ENCODE data around the gene SECISBP2.
"Not testable (repeated sequence)": the region's sequence is repeated elsewhere in the genome, so short reads cannot be mapped to it uniquely, and the experiment has no call there.

Gene SECISBP2

DNA sequence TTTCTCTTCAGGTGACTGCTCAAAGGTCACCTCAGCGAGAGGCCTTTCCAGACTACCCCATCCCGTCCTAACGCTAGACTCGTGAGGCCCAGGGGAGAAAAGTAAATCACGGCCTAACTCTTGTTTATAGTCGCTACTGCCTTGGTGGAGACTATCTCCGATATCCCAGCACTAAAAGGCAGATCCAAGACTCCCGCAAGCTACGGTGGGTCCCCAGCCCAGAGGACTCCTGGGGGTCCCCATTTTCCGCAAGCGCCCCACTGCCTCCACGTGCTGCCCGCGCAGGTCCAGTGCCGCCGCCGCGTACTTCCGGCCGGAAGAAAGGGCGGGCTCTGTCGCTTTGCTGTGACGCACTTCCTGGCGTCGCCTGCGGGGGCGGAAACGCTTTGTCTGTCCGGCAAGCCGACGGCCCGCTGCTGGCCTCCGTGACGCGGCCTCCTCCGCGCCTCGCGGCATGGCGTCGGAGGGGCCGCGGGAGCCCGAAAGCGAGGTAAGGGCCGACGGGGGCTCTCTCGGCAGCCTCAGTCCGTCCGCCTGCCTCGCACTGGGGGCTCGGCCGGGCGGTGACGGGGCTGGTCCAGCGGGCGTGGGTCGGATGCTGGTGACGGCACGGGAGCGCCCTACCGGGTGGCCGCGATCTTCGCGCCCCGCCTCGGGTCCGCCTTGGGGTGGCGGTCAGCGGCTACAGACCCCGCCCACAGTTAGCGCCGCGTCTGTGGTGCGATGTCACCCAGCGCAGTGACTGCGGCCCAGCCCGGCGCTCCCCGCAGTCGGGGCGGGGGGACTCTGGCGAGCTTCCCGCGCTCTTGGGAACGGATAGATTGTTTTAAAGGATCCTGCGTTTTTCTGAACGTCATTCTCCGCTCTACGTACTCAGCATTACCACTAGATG is at the start of gene SECISBP2:
Gene SECISBP2 (plus strand): TSS at position 378 of the 892 bp plus-strand sequence. CDS start 77 bp downstream, at position 455.
- Histone ChIP-seq H3K4me3 (ENCODE audit: severe bottlenecking) (peak within 1 kb of the TSS; percentile 86), H3K27ac (ENCODE audit: poor library complexity, severe bottlenecking) (peak within 1 kb of the TSS; percentile 88), H3K36me3 (ENCODE audit: low read depth) (peaks cover 59% of the 10 kb centered on the region), H3K4me1 (ENCODE audit: insufficient read depth, poor library complexity, severe bottlenecking) (peaks cover 27% of the 10 kb centered on the region), H3K27me3 (ENCODE audit: insufficient read depth, poor library complexity, severe bottlenecking) (no peaks in the 10 kb centered on the region), H3K9me3 (ENCODE audit: severe bottlenecking) (no peaks in the 10 kb centered on the region)
- peak; percentile 91 for ATAC-seq (ENCODE audit: low read depth)
- DNase-seq (ENCODE audit: low spot score) = peak; percentile 93
- no peak for TF ChIP-seq CTCF (IDR thresholded peaks at IDR 0.05; ENCODE audit: poor library complexity, severe bottlenecking)

- no peak for DNase-seq (ENCODE audit: low spot score)
- ATAC-seq (ENCODE audit: low read depth) = no peak
- TF ChIP-seq CTCF (IDR thresholded peaks at IDR 0.05; ENCODE audit: poor library complexity, severe bottlenecking) = no peak
- H3K27me3 ChIP-seq (ENCODE audit: insufficient read depth, poor library complexity, severe bottlenecking) = no peaks in the 10 kb centered on the region
- H3K9me3 ChIP-seq (ENCODE audit: severe bottlenecking) = peaks cover 12% of the 10 kb centered on the region
- H3K36me3 ChIP-seq (ENCODE audit: low read depth) = no peaks in the 10 kb centered on the region
- no peaks in the 10 kb centered on the region for H3K4me1 ChIP-seq (ENCODE audit: insufficient read depth, poor library complexity, severe bottlenecking)
- H3K27ac ChIP-seq (ENCODE audit: poor library complexity, severe bottlenecking) = no peak overlapping the region
- no peak overlapping the region for H3K4me3 ChIP-seq (ENCODE audit: severe bottlenecking)
Observed at GRCh38 chr9:89273528-89274279, 44.6 kb upstream of the SECISBP2 start.

DNA sequence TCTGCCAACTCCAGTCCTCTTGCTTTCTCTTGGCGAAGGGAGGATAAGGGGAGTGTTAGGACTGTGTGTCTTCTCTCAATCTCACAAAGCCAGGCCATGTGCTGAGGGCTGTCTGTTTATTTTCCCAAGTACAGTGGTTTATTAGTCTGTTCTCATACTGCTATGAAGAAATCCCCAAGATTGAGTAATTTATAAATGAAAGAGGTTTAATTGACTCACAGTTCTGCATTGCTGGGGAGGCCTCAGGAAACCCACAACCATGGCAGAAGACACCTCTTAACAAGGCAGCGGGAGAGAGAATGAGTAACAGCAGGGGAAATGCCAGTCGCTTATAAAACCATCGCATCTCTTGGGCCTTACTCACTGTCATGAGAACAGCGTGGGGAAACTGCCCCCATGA is 43.5 kb upstream of the SECISBP2 start:
- Histone ChIP-seq H3K4me1 (ENCODE audit: insufficient read depth, poor library complexity, severe bottlenecking) (no peaks in the 10 kb centered on the region), H3K36me3 (ENCODE audit: low read depth) (no peaks in the 10 kb centered on the region), H3K27ac (ENCODE audit: poor library complexity, severe bottlenecking) (no peak overlapping the region), H3K9me3 (ENCODE audit: severe bottlenecking) (peaks cover 12% of the 10 kb centered on the region), H3K4me3 (ENCODE audit: severe bottlenecking) (no peak overlapping the region), H3K27me3 (ENCODE audit: insufficient read depth, poor library complexity, severe bottlenecking) (no peaks in the 10 kb centered on the region)
- ATAC-seq (ENCODE audit: low read depth) (peak; percentile 45), DNase-seq (ENCODE audit: low spot score) (no peak)
- no peak for TF ChIP-seq CTCF (IDR thresholded peaks at IDR 0.05; ENCODE audit: poor library complexity, severe bottlenecking)

DNA sequence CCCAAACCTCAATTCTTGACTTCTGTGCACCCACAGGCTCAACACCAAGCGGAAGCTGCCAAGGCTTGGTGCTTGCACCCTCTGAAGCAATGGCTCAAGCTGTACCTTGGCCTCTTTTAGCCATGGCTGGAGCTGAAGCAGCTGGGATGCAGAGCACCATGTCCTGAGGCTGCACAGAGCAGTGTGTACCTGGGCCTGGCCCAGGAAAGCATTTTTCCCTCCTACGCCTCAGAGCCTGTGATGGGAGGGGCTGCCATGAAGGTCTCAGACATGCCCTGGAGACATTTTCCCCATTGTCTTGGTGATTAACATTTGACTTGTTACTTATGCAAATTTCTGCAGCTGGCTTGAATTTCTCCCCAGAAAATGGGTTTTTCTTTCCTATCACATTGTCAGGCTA is 42.3 kb upstream of the SECISBP2 start:
- ATAC-seq (ENCODE audit: low read depth); H3K27me3 ChIP-seq (ENCODE audit: insufficient read depth, poor library complexity, severe bottlenecking); H3K4me3 ChIP-seq (ENCODE audit: severe bottlenecking); H3K36me3 ChIP-seq (ENCODE audit: low read depth); DNase-seq (ENCODE audit: low spot score); H3K27ac ChIP-seq (ENCODE audit: poor library complexity, severe bottlenecking); H3K4me1 ChIP-seq (ENCODE audit: insufficient read depth, poor library complexity, severe bottlenecking): not testable (repeated sequence)
- H3K9me3 ChIP-seq (ENCODE audit: severe bottlenecking) = peaks cover 12% of the 10 kb centered on the region

DNA sequence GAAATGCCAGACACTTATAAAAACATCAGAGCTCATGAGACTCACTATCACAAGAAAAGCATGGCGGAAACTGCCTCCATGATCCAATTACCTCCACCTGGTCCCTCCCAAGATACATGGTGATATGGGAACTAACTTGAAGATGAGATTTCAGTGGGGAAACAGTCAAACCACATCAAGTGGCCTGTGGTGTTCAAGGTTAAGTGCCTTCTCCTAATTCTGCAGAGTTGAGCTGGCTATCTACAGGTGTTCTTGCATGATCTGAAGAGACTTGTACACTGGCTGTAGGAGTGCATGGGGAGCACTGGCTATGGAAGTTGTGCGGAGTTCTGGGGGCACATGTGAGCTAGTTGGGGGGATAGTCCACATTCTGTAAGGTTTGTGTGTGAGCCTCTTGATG is 41.3 kb upstream of the SECISBP2 start:
- Histone ChIP-seq H3K4me1 (ENCODE audit: insufficient read depth, poor library complexity, severe bottlenecking) (no peaks in the 10 kb centered on the region), H3K4me3 (ENCODE audit: severe bottlenecking) (no peak overlapping the region), H3K36me3 (ENCODE audit: low read depth) (no peaks in the 10 kb centered on the region), H3K9me3 (ENCODE audit: severe bottlenecking) (peaks cover 12% of the 10 kb centered on the region), H3K27ac (ENCODE audit: poor library complexity, severe bottlenecking) (no peak overlapping the region), H3K27me3 (ENCODE audit: insufficient read depth, poor library complexity, severe bottlenecking) (no peaks in the 10 kb centered on the region)
- ATAC-seq (ENCODE audit: low read depth) = no peak
- DNase-seq (ENCODE audit: low spot score) = no peak
- no peak for TF ChIP-seq CTCF (IDR thresholded peaks at IDR 0.05; ENCODE audit: poor library complexity, severe bottlenecking)

Measured in RWPE2 (cell line).